Kidney capillary endothelial cell (primary cell): ENCODE results near the gene LTB4R.
A peak's percentile ranks its signal among the peaks of the same experiment; 100 is the strongest.

Experiments
- DNase-seq: peaks from one replicate; pipeline ENCODE4 v3.0.0-alpha.2; 2018; ENCODE audit warnings: low spot score

The LTB4R gene

DNA sequence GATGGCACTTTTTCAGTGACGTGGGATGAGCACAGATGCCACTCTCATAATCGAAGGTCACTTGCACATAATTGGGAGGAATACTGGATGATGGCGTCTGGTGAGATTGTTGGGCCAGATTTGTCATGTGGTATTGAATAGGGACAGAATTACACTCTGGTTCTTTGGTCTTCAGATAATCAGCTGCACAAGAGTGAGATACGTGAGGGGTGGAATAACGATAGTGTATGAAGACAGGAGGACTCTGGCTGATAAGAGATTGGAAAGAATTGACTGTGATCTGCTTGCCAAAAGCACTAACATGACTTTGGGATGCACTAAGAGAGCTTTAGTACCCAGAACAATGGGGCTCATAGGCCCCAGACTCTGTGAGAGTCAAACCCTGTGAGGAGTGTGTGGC, 32.9 kb upstream of the LTB4R start:
- DNase-seq = no peak

DNA sequence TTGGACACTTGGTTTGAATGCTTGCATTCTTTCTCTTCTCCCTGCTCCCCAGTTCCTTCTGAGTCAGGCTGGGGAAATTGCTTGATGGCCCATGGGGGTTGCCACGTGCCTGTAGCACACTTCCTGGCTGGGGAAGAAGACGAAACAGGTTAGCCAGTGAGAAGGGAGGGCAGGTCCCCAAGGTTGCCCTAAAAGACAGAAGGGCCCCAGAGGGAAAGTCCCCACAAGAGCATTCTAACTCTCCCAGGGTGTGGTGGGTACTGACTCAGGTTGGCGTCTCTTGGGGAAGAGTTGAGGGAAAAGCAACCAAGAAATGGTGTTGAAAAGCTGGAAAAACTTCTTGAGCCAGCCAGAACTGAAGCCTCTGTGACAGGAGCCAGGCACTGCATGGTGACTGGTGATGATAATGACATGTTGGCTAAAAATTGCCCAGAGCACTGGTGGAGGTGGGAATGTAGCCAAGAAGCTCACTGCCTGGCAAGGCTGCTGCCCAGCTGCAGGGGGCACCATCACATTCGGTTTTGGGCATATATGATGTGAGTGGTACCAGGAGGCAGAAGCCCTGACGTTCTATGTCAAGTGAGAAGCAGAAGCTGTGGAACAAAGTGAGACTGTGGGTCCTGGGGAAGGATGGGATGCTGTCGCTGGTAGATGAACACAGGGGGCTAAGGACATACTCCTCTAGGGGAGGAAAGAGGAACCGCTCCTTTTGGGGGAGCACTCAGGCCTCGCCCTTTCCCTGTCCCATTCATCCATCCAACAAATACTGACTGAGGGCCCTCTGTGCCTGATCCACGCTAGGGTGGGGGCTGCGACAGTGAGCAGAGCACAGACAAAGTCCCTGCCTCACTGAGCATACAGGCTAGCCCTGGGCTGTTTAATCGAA, 31.8 kb upstream of the LTB4R start:
- no peak for DNase-seq

DNA sequence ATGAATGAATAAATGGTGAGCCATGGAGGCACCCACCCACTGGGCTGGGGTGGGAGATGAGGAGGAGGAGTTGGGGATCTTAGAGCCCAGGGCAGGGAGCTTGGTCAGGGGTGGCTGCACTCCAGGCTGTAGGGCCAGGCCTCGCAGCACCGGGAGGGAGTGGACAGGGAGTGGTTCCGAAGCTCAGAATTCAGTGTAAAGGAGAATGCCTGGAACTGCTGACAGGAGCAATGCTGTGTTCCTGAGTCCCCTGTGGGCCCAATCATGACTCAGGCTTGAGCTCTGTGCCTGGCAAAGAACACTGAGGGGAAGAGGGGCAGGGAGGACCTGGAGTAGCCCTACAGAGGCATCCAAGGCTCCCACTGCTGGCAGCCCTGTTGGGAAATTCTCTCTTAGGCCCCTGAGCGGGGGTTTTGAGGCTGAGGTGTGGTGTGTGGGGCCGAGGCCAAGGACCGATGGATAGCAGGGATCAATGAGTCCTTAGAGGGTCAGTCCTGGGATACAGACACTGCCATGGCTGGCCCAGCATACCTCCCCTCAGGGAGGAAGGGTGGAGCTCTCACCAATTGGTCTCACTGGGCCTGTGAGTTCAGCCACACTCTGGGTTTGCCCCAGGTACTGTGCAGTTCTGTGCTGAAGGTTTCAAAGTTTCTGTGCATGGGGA, 30.4 kb upstream of the LTB4R start:
- DNase-seq = no peak

DNA sequence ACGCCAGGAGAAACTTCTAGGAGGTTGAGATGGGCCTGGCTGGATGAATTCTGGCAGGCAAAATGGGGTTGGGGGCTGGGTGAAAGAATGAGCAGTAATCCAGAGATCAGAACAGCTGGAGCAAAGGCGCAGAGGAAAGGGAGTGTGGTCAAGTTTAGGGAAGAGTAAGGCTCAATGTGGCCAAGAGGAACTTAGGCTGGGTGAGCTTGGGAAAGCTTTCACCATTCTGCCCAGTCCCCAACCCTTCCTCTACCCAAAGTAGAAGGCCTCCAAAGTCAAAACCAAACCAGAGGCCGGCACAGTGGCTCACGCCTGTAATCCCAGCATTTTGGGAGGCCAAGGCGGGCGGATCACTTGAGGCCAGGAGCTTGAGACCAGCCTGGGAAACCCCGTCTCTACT, 29.7 kb upstream of the LTB4R start:
- no peak for DNase-seq

DNA sequence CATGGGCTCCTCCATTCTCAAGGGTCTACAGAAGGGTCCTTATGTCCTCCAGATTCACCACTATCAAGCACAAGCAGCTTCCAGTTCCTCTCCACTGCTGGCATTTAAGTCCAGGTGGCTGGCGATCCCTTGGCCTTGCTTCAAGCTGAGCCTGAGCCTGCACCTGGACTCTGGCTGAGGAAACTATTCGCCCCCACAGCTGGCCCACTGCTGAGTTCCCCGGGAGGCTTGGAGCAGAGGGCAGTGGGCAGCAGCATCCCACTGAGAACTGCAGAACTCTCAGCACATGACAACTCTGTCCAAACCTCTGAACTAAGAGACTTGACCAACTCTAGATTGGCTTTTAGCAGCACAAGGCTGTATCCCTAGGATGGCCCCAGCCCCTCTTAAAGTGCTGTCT, 28.6 kb upstream of the LTB4R start:
- DNase-seq = no peak

DNA sequence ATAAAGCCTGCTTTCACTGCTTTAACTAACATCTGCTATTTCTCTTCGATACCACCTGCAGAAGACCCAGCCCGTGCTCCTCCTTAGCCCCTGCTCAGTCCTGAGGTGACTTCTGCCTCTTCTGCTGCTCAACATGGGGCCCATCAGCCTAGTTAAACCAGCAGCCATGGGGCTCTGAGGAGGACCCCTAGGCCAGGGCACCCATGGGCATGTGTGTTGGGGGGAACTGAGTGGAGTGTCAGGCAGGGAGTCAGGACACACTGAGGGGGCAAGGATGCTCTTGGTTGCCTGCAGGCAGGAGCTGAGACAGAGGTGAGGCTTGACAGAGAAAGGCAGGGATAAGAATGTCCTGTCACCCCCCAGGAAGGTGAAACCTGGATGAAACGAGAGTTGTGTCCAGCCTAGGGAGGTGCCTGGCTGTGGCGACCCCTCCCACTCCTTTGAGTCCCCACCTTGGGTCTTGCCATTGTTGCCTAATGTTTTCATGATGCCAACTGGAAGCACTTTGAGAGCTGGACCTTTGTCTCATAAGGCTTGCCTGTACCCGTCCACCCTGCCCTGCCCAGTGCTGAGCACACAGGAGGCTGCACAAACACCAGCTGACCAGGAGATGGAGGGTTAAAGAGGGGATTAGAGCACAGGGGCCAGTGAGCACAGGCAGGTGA, 27.4 kb upstream of the LTB4R start:
- DNase-seq = no peak

DNA sequence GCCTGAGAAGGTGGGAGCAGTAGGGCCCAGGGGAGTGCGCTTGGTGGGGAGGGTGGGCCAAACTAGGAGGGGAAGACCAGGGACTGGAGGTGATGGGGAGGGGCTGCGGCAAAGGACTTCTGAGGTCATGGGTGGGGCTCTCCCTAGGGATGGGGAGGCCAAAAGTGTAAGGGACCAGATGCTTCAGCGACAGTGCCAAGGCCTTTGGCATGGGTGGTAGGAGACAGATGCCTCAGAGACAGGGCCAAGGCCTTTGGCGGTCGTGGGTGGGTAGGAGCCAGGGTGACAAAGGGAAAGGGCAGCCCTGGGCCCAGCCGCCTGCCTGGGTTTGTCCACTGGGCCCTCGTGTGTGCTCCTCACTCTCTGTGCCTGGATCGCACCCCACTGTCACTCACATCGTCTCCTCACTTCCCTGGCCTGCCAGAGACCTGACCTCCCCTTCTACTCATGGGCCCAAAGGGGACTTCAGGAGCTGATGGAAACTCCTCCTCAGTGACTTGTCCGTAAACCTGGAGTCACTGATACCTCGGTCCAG, 26.7 kb upstream of the LTB4R start:
- no peak for DNase-seq

DNA sequence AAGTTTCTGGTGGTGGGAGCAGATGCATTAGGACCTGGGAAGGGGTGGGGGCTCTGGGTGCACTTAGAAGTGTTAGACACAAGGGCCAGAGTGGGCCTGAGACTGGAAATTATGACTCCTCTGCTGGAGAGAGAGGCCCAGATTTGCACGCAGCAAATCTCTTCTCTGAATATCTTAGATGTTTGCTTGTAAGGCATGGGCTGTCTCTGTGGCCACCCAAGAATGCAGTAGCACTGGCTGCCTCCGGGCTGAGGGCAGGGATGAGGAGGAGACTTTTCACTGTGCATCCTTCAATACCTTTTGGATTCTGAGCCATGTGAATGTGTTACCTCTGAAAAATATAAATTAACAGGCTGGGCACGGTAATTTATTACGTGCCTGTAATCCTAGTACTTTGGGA, 26.0 kb upstream of the LTB4R start:
- no peak for DNase-seq

DNA sequence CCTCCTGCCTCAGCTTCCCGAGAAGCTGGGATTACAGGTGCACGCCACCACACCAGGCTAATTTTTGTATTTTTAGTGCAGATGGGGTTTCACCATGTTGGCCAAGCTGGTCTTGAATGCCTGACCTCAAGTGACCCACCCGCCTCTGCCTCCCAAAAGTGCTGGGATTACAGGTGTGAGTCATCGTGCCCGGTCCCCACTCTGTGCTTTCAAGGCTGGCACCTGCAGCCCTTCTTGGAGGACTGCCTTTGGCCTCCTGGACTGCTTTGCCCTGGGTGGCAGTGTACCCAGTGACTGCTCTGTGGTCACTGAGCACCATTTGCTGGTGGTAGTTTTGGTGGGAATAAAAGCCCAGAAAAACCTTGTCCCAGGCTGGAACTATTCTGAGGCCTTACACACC, 24.3 kb upstream of the LTB4R start:
- no peak for DNase-seq

DNA sequence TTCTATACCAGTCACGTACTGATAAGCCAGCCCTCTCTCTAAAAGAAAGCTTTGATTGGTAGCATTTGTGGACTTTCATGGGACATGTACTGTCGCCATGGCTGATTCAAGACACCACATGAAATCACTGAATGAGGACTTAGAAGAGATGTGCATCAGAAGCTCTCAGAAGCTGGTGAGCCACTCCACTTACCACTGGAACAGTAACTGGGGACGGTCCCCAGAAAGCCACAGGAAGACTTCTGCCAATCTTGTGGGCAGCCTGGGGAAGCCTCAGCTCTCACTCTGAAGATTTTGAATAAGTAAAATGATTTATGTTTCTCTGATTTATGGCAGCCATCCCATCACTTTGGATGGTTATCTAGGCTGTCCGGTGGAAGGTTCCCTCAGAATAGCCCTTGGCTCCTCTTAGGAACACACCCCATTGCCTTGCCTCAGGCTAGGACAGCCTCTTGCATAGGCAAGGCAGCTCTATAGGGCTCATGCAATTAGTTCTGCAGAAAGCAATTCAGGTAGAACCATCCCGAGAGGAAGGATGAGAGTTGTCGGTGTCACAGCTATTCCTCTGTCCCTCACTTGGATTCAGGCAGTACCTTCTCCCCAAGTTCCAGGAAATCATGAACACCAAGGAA, 21.5 kb upstream of the LTB4R start:
- no peak for DNase-seq

DNA sequence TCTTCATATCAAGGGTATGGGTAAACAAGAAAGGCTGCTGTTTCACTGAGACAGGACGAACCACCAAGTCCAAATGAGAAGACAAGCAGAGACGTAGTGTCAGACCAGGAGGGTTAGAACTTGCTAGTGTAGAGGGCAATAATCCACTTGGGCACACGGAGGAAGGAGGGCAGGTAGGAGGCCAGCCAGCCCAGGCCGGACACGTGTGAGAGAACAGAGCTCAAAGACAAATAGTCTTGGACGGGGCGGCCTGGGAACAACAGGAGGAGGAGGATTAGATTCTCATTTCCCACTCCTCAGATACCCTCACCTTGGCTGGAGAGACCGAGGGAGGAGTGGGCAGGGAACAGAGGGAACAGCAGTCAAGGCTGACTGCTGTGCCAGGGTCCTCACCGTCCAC, 20.6 kb upstream of the LTB4R start:
- DNase-seq = no peak

DNA sequence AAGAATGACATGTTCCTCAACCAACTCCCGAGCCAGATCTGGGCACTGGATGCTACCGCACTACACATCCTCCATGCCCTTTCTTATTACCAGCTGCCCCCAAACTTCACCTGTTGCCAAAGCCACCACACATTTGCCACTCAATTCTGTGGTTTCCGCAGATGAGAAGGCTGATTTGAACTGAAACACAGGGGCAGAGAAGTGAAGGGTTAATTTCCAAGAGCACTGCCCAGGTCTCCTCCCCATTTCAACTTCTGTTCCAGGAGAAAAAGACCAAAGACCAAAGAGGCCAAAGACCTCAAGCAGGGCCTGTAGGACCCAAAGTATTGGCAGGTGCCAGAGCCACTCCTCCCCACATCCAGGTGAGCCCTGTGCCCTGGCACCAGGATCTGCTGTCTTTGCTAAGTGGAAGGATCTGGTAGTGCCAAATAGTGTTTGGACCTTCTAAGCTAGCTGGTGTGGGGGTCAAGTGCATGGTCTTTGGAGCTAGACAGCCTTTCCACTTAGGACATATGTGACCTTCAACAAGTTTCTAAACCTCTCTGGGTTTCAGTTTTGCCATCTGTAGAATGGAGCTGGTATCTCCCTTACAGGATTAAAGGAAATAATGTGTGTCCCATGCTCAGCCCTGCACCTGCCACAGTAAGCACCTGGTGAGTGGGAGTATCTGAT, 19.7 kb upstream of the LTB4R start:
- no peak for DNase-seq

DNA sequence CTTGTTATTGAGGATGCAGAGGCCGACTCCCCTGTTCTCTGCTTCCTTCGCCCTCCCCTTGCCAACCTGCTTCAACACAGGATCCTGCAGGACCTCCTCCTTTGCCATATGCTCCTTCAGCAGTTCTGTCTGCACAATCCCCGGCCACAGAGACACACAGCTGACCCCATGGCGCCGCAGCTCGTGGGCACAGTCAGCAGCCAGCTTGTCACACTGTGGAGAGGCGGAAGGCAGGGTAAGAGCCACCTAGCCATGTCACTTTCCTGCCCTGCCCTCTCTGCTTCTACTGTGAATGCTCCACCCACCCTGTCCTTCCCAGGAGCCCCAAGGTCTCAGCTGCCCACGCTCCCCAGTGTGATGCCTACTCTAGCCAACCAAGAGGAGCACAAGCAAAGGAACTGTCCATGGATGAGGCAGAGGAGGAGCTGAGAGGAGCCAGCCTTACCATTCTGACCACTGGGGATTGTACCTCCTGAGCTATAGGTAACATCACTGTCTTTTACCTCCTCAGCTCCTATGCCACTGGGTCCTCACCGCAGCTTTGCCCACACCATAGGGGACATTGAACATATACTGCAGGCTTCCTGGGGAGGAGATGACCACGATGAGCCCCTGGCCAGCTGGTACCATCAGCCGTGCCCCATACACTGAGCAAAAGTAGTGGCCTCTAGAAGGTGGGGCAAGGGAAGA, 19.0 kb upstream of the LTB4R start:
- DNase-seq = no peak

DNA sequence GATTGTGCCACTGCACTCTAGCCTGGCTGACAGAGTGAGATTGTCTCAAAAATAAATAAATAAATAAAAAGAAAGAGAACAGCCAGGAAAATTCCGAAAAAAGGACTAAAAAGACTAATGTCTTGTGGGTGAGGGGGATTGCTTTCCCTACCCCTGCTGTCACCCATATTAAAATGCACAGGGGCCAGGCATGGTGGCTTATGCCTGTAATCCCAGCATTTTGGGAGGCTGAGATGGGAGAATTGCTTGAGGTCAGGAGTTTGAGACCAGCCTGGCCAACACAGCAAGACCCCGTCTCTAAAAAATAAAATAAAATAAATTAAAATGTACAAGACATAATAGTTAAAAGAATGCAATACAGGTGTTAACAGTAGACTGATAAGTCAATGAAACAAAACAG, 17.8 kb upstream of the LTB4R start:
- DNase-seq = no peak

DNA sequence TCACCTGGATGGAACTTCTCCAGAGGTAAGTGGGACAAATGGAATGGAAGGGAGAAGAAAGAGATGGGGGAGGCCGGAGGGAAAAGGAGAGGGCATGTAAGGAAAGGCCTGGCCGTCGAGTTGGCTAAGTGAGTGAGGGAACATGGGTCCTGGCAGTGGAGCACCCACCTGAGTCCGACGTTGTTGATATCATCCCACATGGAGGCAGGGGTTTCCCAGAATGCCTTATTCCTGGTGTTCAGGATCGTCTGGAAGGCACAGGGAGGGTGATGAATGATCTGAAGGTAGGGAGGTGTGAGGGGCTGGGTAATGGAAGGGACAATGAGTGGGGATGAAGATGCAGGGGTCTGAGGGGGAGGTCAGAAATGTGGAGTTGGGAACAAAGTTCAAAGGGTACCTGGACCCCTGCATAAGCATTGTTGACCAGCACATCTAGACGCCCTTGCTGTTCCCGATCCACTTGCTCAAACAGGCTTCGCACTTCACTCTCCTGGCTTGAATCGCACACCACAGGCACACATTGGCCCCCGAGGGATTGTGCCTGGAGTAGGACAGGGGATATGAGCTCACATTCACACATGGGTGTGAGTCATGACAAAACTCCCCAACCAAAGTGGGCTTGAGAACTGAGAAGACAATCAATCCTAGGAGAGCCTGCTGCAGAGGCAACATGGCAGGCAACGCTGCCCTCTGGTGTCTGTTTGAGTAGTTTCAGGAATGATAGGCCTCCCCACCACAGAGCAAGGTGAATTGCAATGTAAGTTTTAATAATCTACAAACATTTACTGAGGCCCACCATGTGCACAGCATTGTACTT, 14.8 kb upstream of the LTB4R start:
- peak; percentile 94 for DNase-seq

DNA sequence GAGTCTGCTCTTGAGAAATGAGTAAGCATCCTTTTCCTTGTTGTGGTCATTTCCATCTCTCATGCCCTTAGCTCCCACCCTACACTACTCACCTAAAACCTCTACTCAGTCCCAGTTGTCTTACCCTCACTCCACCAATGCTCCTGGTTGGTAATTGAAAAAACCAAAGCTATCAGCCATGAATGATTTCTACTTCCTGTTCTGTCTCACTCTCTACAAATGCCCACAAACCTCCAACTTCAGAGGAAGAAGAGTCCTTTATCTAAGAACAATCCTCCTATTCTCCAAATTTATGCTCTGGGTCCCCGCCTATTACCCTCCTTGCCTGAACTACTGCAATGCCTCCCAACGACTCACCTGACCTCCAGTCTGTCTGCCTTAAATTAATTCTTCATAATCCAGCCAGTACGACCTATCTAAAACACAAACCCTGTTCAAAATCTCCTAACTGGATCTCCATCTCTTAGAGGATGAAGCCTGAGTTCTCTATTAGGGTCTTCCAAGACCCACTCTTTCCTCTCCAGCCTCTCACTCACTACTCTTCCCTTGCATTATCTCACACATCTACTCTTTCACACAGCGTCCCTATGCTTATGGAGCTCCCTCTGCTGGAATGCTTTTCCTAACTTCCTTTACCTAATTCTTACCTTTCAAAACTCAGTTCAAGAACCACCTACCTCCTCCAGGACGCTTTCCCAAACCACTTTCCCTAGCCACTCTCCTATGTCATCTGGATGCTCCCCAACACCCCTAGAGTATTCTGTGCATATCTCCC, 13.9 kb upstream of the LTB4R start:
- no peak for DNase-seq

DNA sequence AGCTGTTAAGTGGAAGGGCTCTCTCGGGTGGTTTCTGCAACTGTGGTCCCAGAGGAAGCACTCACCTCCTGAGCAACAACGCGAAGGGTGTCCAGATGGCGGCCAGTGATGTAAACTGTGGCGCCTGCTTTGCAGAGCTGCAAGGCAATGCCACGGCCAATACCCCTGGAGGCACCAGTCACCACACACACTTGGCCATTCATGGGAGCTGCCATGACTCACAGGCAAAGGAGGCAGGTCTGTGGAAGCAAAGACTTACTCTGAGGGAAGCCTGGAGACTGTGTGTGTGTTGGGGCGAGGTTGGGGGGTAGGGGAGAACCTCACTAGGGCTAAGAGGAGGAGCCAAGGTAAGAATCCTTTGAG, 12.4 kb upstream of the LTB4R start:
- peak; percentile 62 for DNase-seq

DNA sequence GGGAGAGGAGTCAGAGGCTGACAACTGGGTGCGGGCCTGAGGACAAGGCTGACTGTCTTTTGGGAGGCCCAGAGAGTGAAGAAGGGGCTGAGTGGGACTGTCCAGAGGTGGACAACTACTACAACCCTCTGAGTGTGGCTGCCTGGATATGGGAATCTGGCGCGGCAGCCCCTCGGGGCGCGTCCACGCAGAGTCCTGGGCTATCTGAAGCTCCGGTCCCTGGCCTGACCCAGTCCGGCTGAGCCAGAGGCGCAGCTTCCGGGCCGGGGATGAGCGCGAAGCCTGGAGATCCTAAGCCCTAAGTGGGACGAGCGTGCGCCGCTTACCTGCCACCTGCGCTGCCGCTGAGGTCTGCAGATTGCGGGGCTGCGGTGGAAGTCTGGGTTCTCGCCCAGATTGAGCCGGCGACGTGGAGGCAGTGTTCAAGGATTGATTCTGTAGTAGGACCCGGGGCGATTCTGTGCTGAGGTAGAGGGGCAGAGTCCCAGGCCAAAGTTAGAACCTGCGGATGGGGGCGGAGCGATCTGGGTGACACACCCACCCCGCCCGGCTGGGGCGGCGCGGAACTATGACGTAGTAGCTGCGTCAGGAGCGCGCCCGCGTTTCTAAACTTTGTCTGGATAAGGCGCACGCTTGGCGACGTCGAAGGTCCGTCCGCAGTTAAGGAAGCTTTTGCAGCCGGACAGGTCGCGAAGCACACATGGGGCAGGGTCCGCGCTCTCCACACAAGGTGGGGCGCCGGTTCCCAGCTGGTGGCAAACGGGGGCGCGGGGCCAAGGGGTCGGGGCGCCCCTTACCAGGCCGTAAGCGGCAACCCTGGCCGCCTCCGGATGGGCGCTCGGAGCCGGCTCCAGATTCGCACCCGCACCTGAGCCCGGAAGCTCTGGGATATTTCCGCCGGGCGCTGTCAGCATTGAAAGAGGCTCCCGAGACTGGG, 11.8 kb upstream of the LTB4R start, which contains the start of the genes DHRS1 and NOP9:
DHRS1 (minus strand) TSS at position 526 of the 937 bp plus-strand sequence. CDS start 674 bp downstream, outside the sequence.
NOP9 (plus strand) TSS at position 596 of the 937 bp plus-strand sequence; CDS start at position 701, 105 bp downstream.
- DNase-seq = peak; percentile 86
